HG02759 (cell line): ENCODE results near the gene RBMX.
"Not testable (repeated sequence)": the region's sequence is repeated elsewhere in the genome, so short reads cannot be mapped to it uniquely, and the experiment has no call there.

Source experiments
- ATAC-seq: cut with Tn5 transposase; IDR thresholded peaks from one replicate; pipeline ENCODE4 v1.9.1; 2021; ENCODE audit warnings: mild to moderate bottlenecking, moderate library complexity; ENCODE audit not compliant: unreplicated experiment

The RBMX gene

DNA sequence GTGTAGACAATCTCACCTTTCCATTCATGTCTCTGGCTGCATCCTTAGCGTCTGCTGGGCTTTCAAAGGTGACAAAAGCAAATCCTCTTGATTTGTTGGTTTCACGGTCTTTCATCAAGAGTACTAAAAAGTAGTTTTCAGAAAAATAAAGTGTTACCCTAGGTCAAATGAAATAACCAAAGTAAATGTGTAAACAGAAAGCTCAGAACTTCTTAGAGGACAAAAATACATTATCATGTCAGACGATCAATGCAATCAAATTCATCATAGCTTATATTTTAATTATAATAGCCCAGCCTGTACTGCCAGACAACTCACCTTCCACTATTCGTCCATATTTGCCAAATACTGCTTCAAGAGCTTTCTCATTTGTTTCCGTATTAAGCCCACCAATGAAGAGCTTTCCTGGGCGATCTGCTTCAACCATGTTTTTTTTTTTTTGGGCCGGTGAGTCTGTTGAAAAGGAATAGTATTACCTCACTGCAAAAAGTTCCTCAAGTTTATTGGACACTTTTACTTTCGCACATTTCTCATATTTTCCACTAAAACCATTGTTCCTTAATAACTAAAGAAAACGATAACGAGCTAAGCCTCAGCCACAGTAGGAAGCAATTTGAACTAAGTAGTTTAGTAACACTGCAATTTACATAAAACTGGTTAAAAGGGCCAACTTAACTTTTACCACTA lies 1.4 kb downstream of the RBMX start:
- no peak for ATAC-seq

DNA sequence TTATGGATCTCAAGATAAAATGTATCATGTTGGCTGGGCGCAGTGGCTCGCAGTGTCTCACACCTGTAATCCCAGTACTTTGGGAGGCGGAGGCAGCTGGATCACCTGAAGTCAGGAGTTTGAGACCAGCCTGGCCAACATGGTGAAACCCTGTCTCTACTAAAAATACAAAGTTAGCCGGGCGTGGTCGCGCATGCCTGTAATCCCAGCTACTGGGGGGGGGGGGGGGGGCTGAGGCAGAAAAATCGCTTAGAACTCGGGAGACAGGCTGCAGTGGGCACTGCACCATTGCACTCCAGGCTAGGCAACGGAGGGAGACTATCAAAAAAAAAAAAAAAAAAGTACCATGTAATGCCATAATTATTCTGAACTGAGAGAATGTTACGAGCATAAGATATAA lies 2.1 kb downstream of the RBMX start:
- ATAC-seq = no peak

DNA sequence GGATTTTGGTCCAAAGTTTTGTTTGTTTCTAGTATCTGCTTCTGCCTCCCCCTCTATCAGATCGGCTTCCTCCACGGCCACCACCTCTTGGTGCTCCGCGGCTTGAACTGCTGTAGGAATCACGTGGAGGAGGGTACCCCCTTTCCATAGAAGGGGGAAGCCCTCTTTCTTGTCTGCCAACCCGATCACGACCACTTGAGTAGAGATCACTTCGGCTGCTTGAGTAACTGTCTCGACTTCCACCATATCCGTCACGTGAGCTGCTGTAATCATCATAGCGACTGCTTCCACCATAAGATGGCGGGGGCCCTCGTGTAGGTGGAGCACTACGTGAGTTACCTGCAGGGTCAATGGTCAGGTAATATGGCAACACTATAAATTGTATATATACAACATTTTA lies 6.4 kb downstream of the RBMX start:
- not testable (repeated sequence) for ATAC-seq

DNA sequence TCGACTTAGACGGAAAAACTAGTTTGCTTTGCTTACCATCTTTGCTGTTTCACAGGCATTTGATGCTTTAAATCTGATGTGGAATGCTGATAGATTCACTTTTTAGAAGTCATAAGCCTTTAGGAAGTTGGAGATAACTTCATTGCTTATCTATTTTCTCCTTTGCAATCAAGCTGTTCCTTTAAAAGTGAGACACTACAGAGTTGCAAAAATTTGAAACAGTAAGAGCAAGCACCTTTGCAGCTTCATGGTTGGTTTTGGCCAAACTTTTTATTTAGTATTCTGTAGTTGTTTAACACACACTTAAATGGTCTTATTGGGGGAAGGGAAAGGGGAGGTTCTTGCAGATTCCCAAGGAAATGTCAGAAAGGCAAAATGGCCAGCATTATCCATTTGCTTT lies 7.3 kb downstream of the RBMX start:
- ATAC-seq = not testable (repeated sequence)

DNA sequence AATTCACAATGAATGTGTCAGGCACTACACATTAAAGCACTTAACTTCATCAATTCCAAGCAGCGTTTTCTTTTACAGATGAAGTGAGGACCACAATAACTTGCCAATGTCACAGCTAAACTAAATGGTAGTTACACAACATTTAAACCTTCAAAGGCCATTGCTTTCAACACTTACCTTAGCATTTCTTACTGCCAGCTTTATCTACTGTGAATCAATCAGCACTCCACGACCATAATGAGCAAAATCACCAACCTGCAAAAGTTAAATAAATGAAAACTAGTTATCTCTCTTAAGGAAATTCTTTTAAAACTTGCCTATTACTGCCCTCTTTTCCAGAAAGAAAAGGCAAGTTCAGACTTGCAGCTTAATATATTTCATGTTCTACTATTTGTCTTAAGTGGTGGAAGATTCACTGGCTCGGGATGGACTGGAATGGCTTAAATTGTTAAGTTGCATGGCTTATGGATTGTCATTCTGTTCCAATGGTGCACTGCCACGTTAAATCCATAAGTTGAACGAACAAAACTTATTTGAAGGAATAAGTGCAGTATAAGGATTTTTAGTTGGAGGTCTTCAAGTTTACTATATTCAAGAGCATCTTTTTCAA lies 8.3 kb downstream of the RBMX start:
- ATAC-seq = no peak

DNA sequence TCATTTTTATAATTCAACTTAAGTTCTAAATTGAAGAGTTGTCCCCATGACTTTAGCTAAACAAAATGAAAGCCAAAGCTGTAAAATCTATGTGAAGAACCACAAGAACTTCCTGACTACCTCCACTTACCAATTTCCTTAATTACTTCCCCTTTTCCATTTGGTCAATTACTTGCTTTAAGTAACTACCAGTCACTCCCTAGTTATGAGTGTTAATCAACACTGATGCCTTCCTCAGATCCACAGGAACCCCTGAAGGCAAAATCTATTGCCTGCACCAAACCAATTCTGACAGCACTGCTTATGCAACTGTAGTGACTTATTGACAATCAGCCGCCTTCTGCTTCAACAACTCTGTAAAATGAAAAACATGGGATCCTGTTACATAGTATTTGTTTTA lies 10.5 kb downstream of the RBMX start:
- no peak for ATAC-seq

DNA sequence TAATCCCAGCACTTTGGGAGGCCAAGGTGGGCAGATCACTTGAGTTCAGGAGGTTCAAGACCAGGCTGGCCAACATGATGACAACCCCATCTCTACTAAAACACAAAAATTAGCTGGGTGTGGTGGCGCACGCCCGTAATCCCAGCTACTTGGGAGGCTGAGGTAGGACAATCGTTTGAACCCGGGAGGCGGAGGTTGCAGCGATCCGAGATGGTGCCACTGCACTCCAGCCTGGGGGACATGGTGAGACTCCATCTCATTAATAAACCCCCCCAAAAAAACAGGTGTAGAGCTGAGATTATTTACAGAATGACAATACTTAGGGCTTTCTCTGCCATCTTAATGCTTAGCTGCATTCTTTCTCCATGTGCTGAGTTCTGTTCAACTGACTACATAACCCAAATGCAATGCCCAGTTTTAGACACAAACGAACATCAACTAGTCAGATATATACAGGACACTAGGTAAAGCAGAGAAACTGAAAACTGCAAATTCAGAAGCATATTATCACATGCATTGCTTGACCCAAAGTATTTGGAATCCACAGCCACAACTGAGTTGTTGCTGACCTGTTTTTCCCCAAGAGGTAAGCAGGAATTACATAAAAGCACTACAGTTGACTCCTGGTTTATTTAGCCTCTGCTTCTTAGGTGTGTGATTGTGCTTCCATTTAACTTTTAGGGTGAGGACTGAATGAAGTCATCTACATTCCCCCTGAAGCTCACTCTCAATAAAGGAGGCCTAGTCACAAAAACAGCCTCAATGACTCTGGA lies 12.1 kb downstream of the RBMX start:
- ATAC-seq = no peak

DNA sequence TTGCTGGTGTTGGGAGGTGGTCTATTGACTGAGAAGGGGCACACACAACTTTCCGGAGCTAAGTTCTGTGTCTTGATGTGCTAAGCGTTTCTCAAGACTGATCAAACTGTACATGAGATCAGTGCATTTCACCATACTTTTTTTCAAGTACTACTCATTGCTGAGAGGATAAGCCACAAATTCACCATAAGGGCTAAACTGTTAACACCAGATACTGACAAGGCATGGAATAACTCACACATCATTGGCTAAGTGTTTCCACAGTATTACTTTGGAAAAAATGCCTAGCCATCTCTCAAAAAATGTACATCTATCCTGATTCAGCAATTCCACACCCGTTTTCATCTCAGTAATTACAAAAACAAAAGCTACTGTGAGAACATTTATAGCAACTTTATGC lies 13.0 kb downstream of the RBMX start:
- no peak for ATAC-seq

DNA sequence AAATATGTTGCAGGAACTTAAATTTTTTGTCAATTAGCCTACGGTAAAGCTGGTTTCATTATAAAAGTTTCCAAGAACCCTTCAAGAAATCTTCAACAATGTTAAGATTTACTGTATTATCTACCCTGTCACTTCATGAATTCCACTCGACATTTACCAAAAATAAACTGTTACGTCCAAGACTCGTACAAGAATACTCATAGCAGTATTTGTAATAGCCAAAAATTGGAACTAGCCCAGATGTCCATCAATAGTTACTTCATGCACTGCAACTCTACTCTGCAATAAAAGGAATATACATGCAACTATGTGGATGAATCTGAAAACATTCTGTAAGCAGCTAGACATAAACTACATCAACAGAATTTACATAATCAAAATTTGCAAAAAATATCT lies 13.4 kb downstream of the RBMX start:
- ATAC-seq = no peak

DNA sequence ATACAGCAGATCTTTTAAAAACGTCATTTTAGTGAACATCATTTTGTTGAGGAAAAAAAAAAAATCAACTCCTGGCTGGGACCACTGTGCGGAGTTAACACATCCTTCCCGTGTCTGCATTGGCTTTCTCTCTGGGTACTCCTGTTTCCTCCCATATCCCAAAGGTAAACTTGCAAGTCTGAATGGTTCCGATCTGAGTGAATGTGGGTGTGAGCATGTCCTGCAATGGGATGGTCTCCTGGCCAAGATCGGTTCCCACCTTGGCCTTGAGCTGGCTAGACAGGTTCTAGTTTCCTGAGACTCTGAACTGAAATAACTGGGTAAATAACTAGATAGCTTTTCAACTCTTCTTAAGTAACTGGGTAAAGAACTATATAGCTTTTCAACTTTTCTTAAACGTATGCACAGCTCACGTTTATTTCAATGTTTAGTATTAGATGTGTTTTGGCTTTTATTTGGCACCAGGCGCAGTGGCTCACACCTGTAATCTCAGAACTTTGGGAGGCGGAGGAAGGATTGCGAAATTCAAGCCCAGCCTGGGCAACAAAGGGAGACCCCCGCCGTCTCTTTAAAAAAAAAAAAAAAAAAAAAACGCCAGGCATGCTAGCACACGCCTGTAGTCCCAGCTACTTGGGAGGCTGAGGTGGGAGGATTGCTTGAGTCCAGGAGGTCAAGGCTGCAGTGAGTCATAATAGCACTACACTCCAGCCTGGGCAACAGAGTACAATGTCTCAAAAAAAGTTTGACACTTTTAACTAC lies 14.0 kb downstream of the RBMX start:
- ATAC-seq = no peak

DNA sequence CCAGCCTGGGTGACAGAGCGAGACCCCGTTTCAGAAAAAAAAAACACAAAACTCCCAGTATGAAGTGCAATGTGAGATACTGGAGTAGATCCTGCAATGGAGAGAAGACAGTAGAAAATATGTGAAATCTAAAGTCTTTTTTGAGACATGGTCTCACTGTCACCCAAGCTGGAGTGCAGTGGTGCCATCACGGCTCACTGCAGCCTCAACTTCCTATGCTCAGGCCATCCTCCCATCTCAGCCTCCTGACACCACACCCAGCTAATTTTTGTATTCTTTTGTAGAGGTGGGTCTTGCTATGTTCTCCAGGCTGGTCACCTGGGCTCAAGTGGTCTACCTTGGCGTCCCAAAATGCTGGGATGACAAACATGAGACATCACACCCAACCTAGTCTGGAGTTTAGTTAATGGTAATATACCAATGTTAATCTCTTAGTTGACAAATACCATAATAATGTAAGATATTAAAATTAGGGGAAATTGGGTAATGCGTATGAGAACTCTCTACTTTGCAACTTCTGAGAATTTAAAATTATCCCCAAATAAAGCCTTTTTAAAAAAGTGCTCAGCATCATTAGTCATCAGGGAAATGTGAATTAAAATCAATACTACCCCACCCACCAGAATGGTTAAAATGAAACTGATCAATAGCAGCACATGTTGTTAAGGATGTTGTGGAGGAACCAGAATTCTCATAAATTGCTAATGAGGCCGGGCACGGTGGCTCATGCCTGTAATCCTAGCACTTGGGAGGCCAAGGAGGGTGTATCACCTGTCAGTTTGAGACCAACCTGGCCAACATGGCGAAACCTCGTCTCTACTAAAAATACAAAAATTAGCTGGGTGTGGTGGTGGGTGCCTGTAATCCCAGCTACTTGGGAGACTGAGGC lies 15.0 kb downstream of the RBMX start:
- ATAC-seq = no peak

DNA sequence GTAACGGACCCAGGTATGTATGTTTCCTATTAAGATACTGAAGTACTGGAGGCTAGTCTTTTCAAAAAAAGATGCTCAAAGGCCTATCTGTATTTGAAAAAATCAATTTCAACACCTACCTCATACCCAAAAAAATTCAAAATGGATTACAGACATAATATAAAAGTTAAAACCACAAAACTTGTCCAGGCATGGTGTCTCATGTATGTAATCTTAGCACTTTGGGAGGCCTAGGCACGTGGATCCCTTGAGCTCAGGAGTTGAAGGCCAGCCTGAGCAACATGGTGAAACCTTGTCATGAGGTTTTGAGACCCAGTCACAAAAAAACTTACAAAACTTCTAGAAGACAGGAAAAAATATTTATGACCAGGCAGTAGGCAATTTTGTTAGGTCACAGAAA lies 16.7 kb downstream of the RBMX start:
- ATAC-seq = no peak

DNA sequence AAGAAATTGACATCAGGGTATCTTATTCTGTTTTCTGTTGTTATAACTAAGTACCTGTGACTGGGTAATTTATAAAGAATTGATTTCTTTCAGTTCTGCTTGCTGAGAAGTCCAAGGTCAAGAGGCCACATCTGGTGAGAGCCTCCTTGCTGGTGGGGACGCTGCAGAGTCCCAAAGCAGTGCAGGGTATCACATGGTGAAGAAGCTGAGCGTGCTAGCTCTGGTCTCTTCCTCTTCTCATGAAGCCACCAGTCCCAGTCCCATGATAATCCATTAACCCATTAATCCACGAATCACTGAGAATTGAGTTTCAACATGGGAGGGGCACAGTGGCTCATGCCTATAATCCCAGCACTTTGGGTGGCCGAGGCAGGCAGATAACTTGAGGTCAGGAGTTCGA lies 18.0 kb downstream of the RBMX start:
- no peak for ATAC-seq

DNA sequence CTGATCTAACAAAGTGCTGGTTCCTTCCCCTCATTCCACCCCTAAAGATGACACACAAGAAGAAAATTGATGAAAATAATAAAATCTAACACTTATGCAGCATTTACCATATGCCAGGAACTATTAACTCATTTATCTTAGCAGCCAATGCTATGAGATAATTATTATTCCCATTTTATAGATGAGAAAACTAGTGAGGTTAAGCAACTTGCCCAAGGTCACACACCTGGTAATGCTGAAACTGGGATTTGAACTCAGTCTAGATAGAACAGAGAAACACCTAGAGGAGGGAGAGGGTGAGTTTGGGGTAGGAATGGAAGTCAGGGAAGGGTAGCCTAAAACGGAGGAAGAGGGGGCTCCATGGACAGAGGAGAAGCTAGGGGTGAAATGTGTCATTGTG lies 18.6 kb downstream of the RBMX start:
- ATAC-seq = no peak

DNA sequence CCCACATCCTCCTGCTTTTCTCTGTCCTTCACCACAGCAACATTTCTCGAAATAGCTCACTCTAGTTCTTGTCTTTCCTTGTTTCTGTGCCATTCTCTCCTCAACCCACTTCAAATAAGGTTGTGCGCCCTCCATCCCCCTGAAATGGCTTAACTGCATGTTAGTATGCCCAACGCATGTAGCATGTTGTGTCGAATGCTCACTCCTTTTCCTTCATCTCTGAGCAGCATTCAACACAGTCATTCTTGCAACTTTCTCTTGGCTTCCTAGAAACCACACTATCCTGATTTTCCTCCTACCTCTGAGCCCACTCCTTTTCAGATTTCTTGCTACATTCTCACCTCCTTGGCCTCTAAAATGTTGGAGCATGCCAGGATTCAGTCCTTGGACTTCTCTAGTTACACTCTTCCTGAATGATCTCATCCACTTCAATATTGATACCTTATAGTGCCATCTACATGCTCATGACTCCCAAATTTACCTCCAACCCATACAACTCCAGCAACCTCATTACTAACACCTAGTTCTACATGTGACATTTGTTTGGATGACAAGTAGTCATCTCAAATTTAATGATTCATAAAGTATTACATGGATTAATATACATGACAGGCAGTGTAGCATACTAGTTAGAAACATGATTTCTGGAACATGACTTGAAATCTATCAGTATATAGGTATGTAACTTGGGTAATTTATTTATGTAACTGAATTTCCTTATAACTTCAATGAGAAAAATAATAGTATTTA lies 22.3 kb downstream of the RBMX start:
- ATAC-seq = no peak

DNA sequence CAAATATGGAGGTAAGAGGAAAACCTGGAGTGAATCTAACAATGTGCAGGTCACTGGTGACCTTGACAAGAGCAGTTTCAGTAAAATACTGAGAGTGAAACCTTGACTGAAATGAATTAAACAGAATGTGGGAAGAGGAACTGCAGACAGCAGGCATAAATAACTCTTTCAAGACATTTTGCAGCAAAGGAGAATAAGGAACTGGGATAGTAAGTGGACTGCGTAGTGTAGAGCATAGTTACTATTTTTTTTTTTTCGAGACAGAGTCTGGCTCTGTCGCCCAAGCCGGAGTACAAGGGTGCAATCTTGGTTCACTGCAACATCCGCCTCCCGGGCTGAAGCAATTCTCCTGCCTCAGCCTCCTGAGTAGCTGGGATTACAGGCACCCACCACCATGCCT lies 24.0 kb downstream of the RBMX start:
- peak; percentile 74 for ATAC-seq

DNA sequence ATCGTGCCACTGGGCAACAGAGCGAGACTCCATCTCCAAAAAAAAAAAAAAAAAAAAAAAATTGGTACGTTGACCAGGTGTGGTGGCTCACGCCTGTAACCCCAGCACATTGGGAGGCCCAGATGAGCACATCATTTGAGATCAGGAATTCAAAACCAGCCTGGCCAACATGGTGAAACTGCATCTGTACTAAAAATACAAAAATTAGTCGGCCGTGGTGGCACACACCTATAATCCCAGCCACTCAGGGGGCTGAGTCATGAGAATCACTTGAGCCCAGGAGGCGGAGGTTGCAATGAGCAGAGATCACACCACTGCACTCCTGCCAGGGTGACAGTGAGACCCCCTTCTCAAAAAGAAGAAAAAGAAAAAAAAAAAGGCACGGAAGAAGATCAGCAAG lies 24.5 kb downstream of the RBMX start:
- ATAC-seq = peak; percentile 14

DNA sequence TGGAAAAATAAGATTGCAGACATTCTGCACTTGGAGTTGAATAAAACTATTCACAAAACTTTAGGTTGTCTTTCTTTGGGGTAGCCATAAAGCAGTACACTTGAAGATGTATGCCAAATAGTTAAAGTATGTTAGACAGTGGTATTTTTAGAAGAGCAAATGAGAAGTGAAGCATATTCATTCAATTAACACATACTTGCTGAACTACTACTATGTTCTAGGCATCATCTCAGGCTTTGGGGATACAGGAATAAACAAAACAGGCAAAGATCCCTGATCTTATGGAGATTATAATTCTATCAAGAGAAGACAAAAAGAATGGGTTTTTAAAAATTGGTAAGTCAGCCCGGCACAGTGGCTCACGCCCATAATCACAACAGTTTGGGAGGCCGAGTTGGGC lies 29.0 kb downstream of the RBMX start:
- no peak for ATAC-seq

DNA sequence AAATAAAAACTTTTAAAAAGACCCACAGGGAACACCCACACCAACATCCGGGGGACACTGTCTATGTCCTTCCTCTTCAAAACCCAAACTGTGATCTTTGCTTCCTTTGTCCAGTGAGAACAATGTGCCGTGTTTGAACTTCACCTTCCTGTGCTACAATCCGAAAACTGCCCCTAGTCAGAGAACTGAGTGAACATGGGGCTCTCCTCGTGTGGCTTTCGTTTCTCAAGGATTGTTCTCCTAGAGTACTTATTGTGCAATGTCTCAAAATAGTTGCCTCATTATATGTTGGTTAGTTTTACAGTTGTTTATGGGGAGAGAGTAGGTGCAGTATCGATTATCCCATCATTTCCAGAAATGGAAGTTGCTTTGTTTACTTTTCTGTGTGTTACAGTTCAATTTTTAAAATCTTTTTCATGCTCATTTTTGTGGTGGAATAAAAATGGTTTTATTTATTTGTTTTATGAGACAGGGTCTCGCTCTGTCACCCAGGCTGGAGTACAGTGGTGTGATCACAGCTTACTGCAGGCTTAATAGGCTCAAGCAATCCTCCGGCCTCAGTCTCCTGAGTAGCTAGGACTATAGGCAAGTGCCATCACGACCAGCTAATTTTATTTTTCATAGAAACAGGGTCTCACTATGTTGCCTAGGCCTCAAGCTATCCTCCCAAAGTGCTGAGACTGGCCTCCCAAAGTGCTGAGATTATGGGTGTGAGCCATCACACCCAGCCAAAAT lies 29.9 kb downstream of the RBMX start:
- no peak for ATAC-seq
